Neutrophil (primary cell): ENCODE data around the gene ZNF451.

Experiments
- H3K27ac ChIP-seq: fragments of 200-600 bp; sonication (generic); 2 replicates; pipeline ENCODE4 v1.5.1; 2016; ENCODE audit warnings: mild to moderate bottlenecking, moderate library complexity
- H3K27me3 ChIP-seq: fragments of 200-600 bp; sonication (generic); 2 replicates; pipeline ENCODE4 v1.6.0; 2016; ENCODE audit warnings: mild to moderate bottlenecking
- H3K36me3 ChIP-seq: fragments of 200-600 bp; sonication (generic); 2 replicates; pipeline ENCODE4 v1.5.1; 2017
- H3K4me1 ChIP-seq, 2 experiments: fragments of 200-600 bp in 1 of 2; sonication (generic) in 1 of 2; 1 replicate in 1 of 2; 2 replicates in 1 of 2; pipeline versions ENCODE4 v1.5.1 to v1.6.1; 2013 to 2016; ENCODE audit warnings: low read depth in 1 of 2, low read length in 1 of 2, mild to moderate bottlenecking in 1 of 2, moderate library complexity in 1 of 2; ENCODE audit not compliant: control insufficient read depth in 1 of 2, insufficient read depth in 1 of 2
- H3K4me3 ChIP-seq, 2 experiments: fragments of 200-600 bp in 1 of 2; sonication (generic) in 1 of 2; 1 replicate in 1 of 2; 2 replicates in 1 of 2; pipeline ENCODE4 v1.5.1; 2013 to 2016; ENCODE audit warnings: low read depth in 1 of 2, low read length in 1 of 2, mild to moderate bottlenecking in 1 of 2, moderate library complexity in 1 of 2
- H3K9me3 ChIP-seq: fragments of 200-600 bp; sonication (generic); 2 replicates; pipeline ENCODE4 v1.5.1; 2016
- TF ChIP-seq, protein P1 (sequence below): fragments of 200-600 bp; sonication (generic); IDR thresholded peaks from 2 replicates; pipeline ENCODE4 v1.5.1; 2016; ENCODE audit warnings: antibody characterized with exemption

ZNF451 gene

DNA sequence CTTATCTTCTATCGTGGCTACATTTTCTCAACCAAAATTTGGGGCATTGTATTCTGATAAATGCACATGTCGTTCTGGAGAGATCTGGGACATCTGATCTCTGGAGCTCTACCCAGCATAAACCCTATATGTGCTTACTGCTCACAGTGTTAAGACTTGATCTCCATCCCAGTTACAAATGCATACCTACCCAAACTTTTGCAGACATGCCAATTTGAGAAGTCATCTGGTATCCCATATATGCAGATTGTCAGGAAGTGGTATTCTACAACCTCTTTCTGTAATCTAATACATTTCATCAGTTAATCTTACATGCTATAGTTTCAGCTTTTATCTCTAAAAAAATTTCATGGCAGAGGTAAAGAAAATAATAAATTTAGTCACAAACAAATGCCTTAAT, 93.3 kb downstream of the ZNF451 start:
- TF ChIP-seq, protein P1, sequence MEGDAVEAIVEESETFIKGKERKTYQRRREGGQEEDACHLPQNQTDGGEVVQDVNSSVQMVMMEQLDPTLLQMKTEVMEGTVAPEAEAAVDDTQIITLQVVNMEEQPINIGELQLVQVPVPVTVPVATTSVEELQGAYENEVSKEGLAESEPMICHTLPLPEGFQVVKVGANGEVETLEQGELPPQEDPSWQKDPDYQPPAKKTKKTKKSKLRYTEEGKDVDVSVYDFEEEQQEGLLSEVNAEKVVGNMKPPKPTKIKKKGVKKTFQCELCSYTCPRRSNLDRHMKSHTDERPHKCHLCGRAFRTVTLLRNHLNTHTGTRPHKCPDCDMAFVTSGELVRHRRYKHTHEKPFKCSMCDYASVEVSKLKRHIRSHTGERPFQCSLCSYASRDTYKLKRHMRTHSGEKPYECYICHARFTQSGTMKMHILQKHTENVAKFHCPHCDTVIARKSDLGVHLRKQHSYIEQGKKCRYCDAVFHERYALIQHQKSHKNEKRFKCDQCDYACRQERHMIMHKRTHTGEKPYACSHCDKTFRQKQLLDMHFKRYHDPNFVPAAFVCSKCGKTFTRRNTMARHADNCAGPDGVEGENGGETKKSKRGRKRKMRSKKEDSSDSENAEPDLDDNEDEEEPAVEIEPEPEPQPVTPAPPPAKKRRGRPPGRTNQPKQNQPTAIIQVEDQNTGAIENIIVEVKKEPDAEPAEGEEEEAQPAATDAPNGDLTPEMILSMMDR = no peak
- no peak overlapping the region for H3K4me3 ChIP-seq
- no peaks in the 10 kb centered on the region for H3K27me3 ChIP-seq
- H3K36me3 ChIP-seq = no peaks in the 10 kb centered on the region
- no peaks in the 10 kb centered on the region for H3K9me3 ChIP-seq
- no peak overlapping the region for H3K27ac ChIP-seq
- no peaks in the 10 kb centered on the region for H3K4me1 ChIP-seq

DNA sequence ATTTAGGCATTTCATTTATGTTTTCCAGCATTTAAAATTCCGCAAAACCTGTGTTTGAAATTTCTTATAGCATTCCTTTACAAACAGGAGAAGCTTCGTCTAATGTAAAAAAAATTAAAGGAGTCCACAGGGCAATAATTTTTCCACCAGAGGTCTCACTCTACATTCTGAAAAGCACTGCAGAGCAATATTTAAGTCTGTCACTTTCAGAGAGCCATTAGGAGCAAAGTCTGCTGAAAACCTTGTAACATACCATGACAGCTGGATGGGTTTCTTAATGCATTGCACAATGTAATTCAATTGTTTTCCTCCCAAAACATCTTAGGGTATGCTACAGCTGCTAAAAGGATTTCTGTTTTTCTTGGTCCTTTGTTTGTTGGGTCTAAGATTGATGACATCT, 100.2 kb downstream of the ZNF451 start:
- Histone ChIP-seq H3K27me3 (no peaks in the 10 kb centered on the region), H3K9me3 (no peaks in the 10 kb centered on the region), H3K36me3 (no peaks in the 10 kb centered on the region), H3K4me3 (no peak overlapping the region), H3K4me1 (no peaks in the 10 kb centered on the region), H3K27ac (no peak overlapping the region)
- TF ChIP-seq, protein P1 = no peak

DNA sequence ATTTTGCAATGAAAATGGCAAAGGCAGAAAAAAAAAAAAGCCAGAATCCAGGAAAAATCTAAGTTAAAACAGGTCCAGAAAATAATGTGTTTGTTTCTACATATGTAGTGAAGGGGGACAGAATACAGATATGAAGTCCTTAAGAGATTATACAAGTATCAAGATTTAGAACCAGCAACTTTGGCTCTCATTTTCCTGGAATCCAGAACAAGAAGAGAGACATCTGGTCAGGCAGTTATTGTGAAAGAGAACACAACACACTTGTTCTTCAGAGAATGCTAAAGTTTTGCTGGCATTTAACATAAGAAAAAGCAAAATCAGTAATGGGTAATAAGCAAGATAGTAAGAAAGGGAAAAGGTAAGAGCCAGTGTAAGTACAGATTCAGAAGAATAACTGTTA, 103.2 kb downstream of the ZNF451 start:
- H3K4me1 ChIP-seq = no peaks in the 10 kb centered on the region
- no peak overlapping the region for H3K27ac ChIP-seq
- H3K9me3 ChIP-seq = no peaks in the 10 kb centered on the region
- no peaks in the 10 kb centered on the region for H3K36me3 ChIP-seq
- TF ChIP-seq, protein P1 = no peak
- no peaks in the 10 kb centered on the region for H3K27me3 ChIP-seq
- no peak overlapping the region for H3K4me3 ChIP-seq

DNA sequence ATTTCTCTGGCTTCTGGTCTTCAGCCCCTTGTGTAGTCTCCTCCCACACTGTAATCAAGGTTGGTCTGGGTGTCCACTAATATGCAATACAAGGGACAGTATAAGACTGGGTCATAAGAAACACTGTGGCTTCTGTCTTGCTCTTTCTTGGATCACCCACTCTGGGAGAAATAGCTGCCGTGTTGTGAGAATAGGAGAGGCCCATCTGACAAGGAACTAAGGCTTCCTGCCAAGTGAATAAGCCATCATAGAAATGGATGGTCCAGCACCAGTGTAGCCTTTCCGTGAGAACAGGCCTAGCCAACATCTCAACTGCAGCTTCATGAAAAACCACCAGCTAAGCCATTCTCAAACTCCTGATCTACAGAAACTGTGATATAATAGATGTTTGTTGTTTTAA, 105.5 kb downstream of the ZNF451 start:
- Histone ChIP-seq H3K9me3 (no peaks in the 10 kb centered on the region), H3K36me3 (no peaks in the 10 kb centered on the region), H3K27me3 (no peaks in the 10 kb centered on the region), H3K4me3 (no peak overlapping the region), H3K27ac (no peak overlapping the region), H3K4me1 (no peaks in the 10 kb centered on the region)
- TF ChIP-seq, protein P1 = no peak

DNA sequence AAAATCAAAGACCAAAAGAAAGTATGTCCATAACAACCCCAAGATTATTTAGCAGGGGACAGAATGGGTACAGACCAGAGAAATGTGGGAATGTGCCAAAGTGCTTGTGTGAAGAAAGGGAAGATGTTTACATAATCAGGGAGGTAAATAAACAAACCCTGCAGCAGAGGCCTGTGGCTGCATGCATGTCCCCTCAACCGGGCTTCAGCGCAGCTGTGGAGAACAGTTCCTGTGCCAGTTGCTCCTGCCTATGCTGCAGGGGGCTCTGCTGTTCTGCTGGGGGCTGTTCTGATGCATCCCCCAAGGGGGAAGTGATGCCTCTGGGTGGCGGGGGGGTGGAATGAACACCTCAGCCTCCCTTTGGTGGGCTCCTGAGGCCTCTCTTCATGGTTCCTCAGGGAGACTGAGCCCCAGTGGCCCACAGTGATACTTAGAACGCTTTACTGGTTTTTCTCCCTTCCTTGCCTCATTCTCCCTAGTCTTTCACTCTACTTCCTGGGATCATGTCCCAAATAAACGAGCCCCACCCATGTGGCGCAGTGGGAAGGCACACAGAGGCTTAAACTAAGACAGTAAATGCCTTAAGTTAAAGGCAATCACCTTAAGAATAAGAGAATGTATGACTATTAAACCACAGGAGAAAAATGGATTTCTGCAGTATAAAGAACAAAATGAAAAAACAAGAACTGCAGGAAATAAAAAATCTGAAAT, 109.1 kb downstream of the ZNF451 start:
- Histone ChIP-seq H3K9me3 (no peaks in the 10 kb centered on the region), H3K4me1 (no peaks in the 10 kb centered on the region), H3K4me3 (no peak overlapping the region), H3K27ac (no peak overlapping the region), H3K36me3 (no peaks in the 10 kb centered on the region), H3K27me3 (no peaks in the 10 kb centered on the region)
- TF ChIP-seq, protein P1 = no peak

DNA sequence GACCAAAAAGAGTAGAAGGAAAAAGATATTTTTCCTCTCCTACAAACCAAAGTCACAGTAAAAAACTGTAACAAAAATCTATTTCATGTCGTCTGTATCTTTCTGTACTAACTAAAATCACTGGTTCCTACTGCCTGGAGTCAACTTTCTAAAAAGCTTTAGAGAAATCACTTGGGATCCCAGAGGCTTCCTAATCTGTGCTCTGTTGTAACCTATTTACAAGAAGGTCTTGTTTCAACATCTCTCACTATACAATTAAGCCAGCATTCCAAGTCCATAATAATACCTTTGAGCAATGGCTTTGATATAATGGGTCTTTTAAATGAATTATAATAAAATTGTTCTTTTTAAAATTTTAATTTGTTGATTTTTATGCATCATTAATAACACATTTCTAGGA, 111.7 kb downstream of the ZNF451 start:
- no peak overlapping the region for H3K4me3 ChIP-seq
- no peak overlapping the region for H3K27ac ChIP-seq
- no peaks in the 10 kb centered on the region for H3K27me3 ChIP-seq
- TF ChIP-seq, protein P1 = no peak
- no peaks in the 10 kb centered on the region for H3K36me3 ChIP-seq
- H3K4me1 ChIP-seq = no peaks in the 10 kb centered on the region
- no peaks in the 10 kb centered on the region for H3K9me3 ChIP-seq
